ENCODE results near the gene KLF3. TPM values are rescaled to one million over a fixed set of nuclear protein-coding genes. Genes with fewer than 3 reads are reported as not detected.
A peak's percentile ranks its signal among the peaks of the same experiment; 100 is the strongest.

The KLF3 gene
- total and polyA plus RNA-seq, 9 of the 15 experiments (the other 6 are each of a cell fraction or from before 2014, with no cell fraction given): 9.9 to 47.2 (median 18.1) TPM

- no peak for TF ChIP-seq SIN3A (IDR thresholded peaks at IDR 0.05; ENCODE audit: borderline replicate concordance in 2 of 2, control insufficient read depth in 1 of 2, low read depth in 2 of 2, low read length in 2 of 2)
- no peak for TF ChIP-seq SLC30A9 (CRISPR knock-in tag; IDR thresholded peaks at IDR 0.05)
Observed at GRCh38 chr4:38679921-38680320, 15.9 kb downstream of the KLF3 start (continued).

- CTCF ChIA-PET (ENCODE audit: low intra/inter-chr PET ratio): no interaction called here
- TF ChIP-seq ARID3A (IDR thresholded peaks at IDR 0.05; ENCODE audit: borderline replicate concordance, low read depth, low read length) (no peak), FOXK2 (conservative IDR thresholded peaks at IDR 0.05 in 1 of 2, IDR thresholded peaks at IDR 0.05 in 1 of 2; ENCODE audit: low read depth in 2 of 2) (no peak), ZNF232 (CRISPR knock-in tag; IDR thresholded peaks at IDR 0.05) (no peak), MAFG (tag; conservative IDR thresholded peaks at IDR 0.05) (no peak), MEF2A (IDR thresholded peaks at IDR 0.05; ENCODE audit: control insufficient read depth, low read depth, low read length) (no peak), GATAD2A (IDR thresholded peaks at IDR 0.05) (no peak), ZEB2 (IDR thresholded peaks at IDR 0.05) (no peak), E4F1 (CRISPR knock-in tag; IDR thresholded peaks at IDR 0.05; ENCODE audit: borderline replicate concordance) (no peak), NR2C1 (IDR thresholded peaks at IDR 0.05) (no peak), NR2C1 (tag; IDR thresholded peaks at IDR 0.05) (no peak), RNF219 (CRISPR knock-in tag; IDR thresholded peaks at IDR 0.05) (no peak), ZNF431 (CRISPR knock-in tag; IDR thresholded peaks at IDR 0.05) (no peak), SRF (CRISPR knock-in tag; IDR thresholded peaks at IDR 0.05) (no peak)
Observed at GRCh38 chr4:38681281-38681991, 17.4 kb downstream of the KLF3 start.

More at GRCh38 chr4:38681281-38681991, 17.4 kb downstream of the KLF3 start:
- H3K9me1 ChIP-seq (ENCODE audit: control insufficient read depth, insufficient read depth, low read length): peaks cover 4% of the 10 kb centered on the region
- no peak overlapping the region for H3K9ac ChIP-seq (ENCODE audit: insufficient read depth in 1 of 2, low read depth in 2 of 2, low read length in 2 of 2)
- no peak for DNase-seq (ENCODE audit: extremely low read depth in 1 of 4, low spot score in 3 of 4)
- peaks cover 0 to 3% of the 10 kb centered on the region in 2 experiments; a peak in 2 of 5 replicates for H3K4me1 ChIP-seq (replicated peaks in 1 of 2; ENCODE audit: control insufficient read depth in 2 of 2, insufficient read depth in 2 of 2, low read length in 2 of 2)
- H2AFZ ChIP-seq (ENCODE audit: low read depth, low read length): no peak overlapping the region
- in situ Hi-C loops (cut with MboI): no loop called here
- H3K9me3 ChIP-seq (replicated peaks; ENCODE audit: control insufficient read depth, insufficient read depth, low read depth, low read length): no peaks in the 10 kb centered on the region
- WGBS (ENCODE audit: insufficient coverage, low coverage, missing lambda C conversion rate): 90% methylated on average over 12 of the region's 12 CpGs
- POLR2A ChIA-PET: interaction anchor here (0.5 to 0.6 kb wide), 3 partner anchors 16 to 192 kb away, joined by 3 to 4 read pairs (median 3); no protein-coding TSS in a partner anchor
- H3K36me3 ChIP-seq (ENCODE audit: control insufficient read depth, insufficient read depth, low read length): peaks cover 94% of the 10 kb centered on the region
- no peak overlapping the region for H3K4me2 ChIP-seq (ENCODE audit: insufficient read depth, low read length)
- intact Hi-C loops (cut with micrococcal nuclease): no loop called here
- peaks cover 96% of the 10 kb centered on the region for H3K79me2 ChIP-seq (ENCODE audit: control insufficient read depth, insufficient read depth, low read length)
- no peak overlapping the region for H3K4me3 ChIP-seq
- FAIRE-seq: no peak
- TSS peak; percentile 8 for BruUV-seq (replicated peaks)
- no peaks in the 10 kb centered on the region for H3K27me3 ChIP-seq (ENCODE audit: control insufficient read depth in 2 of 2, insufficient read depth in 2 of 2, low read length in 2 of 2)
- no peak overlapping the region for H3K27ac ChIP-seq (ENCODE audit: extremely low read depth, low read depth, low read length)
- no peak for ATAC-seq
- peaks cover 17% of the 10 kb centered on the region; the same call in 1 of the 2 replicates for H4K20me1 ChIP-seq (replicated peaks; ENCODE audit: control insufficient read depth, insufficient read depth, low read length)

Measured in K562 (cell line).